Measurements from ENCODE around the gene TMA7.

GRCh38 chr3:48460517-48460902 is 20.5 kb downstream of the TMA7 start:
- no peak for TF ChIP-seq CTCF (IDR thresholded peaks at IDR 0.05)
- TF ChIP-seq POLR2A (IDR thresholded peaks at IDR 0.05) = no peak

All from heart left ventricle (tissue), 13 donors.